ENCODE data around the gene GRSF1. TPM values are rescaled to one million over a fixed set of nuclear protein-coding genes. Genes with fewer than 3 reads are reported as not detected.

Gene GRSF1
- total RNA-seq, 2 experiments from 2014 or later, result 32.8 to 67.0 TPM

DNA sequence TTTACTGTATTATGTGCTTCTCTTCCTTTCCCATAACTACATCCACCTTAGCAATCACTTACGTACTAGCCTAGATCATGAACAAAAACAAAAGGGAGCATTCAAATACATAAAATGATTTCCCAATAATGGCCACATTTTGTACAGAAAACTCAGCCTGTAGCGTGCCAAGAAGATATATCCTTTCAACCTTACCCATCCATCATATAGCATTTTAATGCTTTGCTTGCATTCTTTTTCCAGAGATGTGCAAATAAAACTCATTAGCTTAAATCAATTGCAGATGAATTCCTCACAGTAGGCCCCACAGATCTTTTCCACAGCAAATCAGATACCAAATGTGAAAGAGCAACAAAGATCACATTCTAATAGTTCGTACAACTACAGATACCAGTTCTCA is 20.8 kb downstream of the GRSF1 start:
- no peak overlapping the region for H2AFZ ChIP-seq (ENCODE audit: low read length)
- no peaks in the 10 kb centered on the region for H3K9me3 ChIP-seq (ENCODE audit: low read length)
- BruUV-seq (replicated peaks), result no TSS peak
- peaks cover 63% of the 10 kb centered on the region for H3K36me3 ChIP-seq (ENCODE audit: insufficient read depth, low read length)
- no peak overlapping the region for H3K27ac ChIP-seq (ENCODE audit: low read depth, low read length, poor library complexity, severe bottlenecking)
- ChIA-PET POLR2A (interaction anchor here (0.6 to 1.5 kb wide), 6 partner anchors 11 to 207 kb away, joined by 3 to 8 read pairs (median 3); no protein-coding TSS in a partner anchor), CTCF (ENCODE audit: unreplicated experiment) (interaction anchor here (0.6 kb wide), 1 partner anchor 11 kb away, joined by 3 read pairs; no protein-coding TSS in a partner anchor)
- no peaks in the 10 kb centered on the region for H4K20me1 ChIP-seq (ENCODE audit: insufficient read depth, low read length)
- H3K4me1 ChIP-seq (ENCODE audit: insufficient read depth, low read length, poor library complexity, severe bottlenecking), result peaks cover 4% of the 10 kb centered on the region
- H3K9me2 ChIP-seq (ENCODE audit: insufficient read depth, low read length), result no peaks in the 10 kb centered on the region
- H3K4me3 ChIP-seq (ENCODE audit: low read depth, low read length, poor library complexity, severe bottlenecking), result no peak overlapping the region
- no peak for TF ChIP-seq EZH2phosphoT487 (IDR thresholded peaks at IDR 0.05; ENCODE audit: borderline replicate concordance, low read depth, low read length)
- TF ChIP-seq, protein P1, sequence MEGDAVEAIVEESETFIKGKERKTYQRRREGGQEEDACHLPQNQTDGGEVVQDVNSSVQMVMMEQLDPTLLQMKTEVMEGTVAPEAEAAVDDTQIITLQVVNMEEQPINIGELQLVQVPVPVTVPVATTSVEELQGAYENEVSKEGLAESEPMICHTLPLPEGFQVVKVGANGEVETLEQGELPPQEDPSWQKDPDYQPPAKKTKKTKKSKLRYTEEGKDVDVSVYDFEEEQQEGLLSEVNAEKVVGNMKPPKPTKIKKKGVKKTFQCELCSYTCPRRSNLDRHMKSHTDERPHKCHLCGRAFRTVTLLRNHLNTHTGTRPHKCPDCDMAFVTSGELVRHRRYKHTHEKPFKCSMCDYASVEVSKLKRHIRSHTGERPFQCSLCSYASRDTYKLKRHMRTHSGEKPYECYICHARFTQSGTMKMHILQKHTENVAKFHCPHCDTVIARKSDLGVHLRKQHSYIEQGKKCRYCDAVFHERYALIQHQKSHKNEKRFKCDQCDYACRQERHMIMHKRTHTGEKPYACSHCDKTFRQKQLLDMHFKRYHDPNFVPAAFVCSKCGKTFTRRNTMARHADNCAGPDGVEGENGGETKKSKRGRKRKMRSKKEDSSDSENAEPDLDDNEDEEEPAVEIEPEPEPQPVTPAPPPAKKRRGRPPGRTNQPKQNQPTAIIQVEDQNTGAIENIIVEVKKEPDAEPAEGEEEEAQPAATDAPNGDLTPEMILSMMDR (conservative IDR thresholded peaks at IDR 0.05; ENCODE audit: low read length), result no peak
- H3K4me2 ChIP-seq (ENCODE audit: low read length), result no peak overlapping the region
- DNase-seq (ENCODE audit: low spot score), result no peak
- intact Hi-C loops (cut with micrococcal nuclease; ENCODE audit: unreplicated experiment), result loop anchor here (2.0 to 5.0 kb wide), 2 partner anchors 14 to 217 kb away; no protein-coding TSS in a partner anchor
- H3K79me2 ChIP-seq (ENCODE audit: insufficient read depth, low read depth, low read length), result no peaks in the 10 kb centered on the region

DNA sequence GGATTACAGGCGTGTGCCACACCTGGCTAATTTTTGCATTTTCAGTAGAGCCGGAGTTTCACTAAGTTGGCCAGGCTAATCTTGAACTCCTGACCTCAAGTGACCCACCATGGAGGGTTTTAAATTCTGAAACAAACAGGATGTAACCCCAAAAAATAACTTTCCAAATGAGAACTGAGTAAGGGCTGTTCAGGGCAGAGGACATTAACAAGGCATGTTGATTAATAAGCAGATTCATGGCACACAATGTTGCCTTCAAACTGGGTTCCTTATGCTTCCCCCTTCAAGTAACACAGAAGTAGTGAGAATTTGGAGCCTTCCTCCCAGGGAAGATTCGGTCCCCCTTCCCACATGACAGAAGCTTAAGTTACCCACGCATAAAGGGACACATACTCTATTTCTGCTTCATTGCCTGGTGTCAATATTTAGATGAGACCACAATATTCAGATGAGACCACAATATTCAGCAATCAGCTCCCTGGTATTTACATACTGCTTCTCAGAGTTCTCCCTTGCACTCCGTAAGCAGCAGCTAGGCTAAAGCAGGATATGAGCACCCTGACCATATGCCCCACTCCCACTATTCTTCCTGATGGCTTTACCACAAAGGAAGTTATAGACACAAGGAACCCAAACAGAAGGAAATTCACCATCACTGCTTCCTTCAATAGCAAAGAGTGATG is 21.4 kb downstream of the GRSF1 start:
- CTCF ChIA-PET (ENCODE audit: unreplicated experiment), result no interaction called here
- H3K36me3 ChIP-seq (ENCODE audit: insufficient read depth, low read length), result peaks cover 57% of the 10 kb centered on the region
- POLR2A ChIA-PET, result interaction anchor here (0.5 to 1.3 kb wide), 5 partner anchors 13 to 208 kb away, joined by 3 to 8 read pairs (median 3); no protein-coding TSS in a partner anchor
- no peaks in the 10 kb centered on the region for H4K20me1 ChIP-seq (ENCODE audit: insufficient read depth, low read length)
- no peaks in the 10 kb centered on the region for H3K9me3 ChIP-seq (ENCODE audit: low read length)
- H2AFZ ChIP-seq (ENCODE audit: low read length), result no peak overlapping the region
- no peaks in the 10 kb centered on the region for H3K79me2 ChIP-seq (ENCODE audit: insufficient read depth, low read depth, low read length)
- H3K9me2 ChIP-seq (ENCODE audit: insufficient read depth, low read length), result no peaks in the 10 kb centered on the region
- H3K27ac ChIP-seq (ENCODE audit: low read depth, low read length, poor library complexity, severe bottlenecking), result no peak overlapping the region
- TF ChIP-seq EZH2phosphoT487 (IDR thresholded peaks at IDR 0.05; ENCODE audit: borderline replicate concordance, low read depth, low read length), result no peak
- TF ChIP-seq, protein P1 (conservative IDR thresholded peaks at IDR 0.05; ENCODE audit: low read length), result no peak
- no TSS peak for BruUV-seq (replicated peaks)
- H3K4me2 ChIP-seq (ENCODE audit: low read length), result no peak overlapping the region
- intact Hi-C loops (cut with micrococcal nuclease; ENCODE audit: unreplicated experiment), result loop anchor here (2.0 to 5.0 kb wide), 2 partner anchors 14 to 216 kb away; no protein-coding TSS in a partner anchor
- DNase-seq (ENCODE audit: low spot score), result no peak
- no peak overlapping the region for H3K4me3 ChIP-seq (ENCODE audit: low read depth, low read length, poor library complexity, severe bottlenecking)
- peaks cover 4% of the 10 kb centered on the region for H3K4me1 ChIP-seq (ENCODE audit: insufficient read depth, low read length, poor library complexity, severe bottlenecking)

DNA sequence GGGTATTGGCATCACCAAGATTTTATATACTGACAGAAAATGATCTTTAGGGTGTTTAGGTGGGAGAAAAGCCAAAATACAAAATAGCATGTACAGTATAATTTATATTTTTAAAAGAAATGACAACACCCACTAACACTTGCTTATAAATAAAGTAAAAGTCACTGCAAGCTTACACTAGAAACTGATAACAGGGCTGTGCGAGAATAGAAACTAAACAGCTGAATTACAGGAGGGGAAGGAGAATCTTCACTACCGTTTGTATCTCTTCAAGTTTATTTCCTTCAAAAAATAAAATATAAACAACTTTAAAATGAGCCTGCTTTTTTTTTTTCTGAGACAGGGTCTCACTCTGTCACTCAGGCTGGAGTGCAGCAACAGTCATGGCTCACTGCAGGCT is 22.8 kb downstream of the GRSF1 start:
- CTCF ChIA-PET (ENCODE audit: unreplicated experiment), result no interaction called here
- Histone ChIP-seq H3K27ac (ENCODE audit: low read depth, low read length, poor library complexity, severe bottlenecking) (no peak overlapping the region), H3K4me2 (ENCODE audit: low read length) (no peak overlapping the region), H3K4me1 (ENCODE audit: insufficient read depth, low read length, poor library complexity, severe bottlenecking) (peaks cover 4% of the 10 kb centered on the region), H4K20me1 (ENCODE audit: insufficient read depth, low read length) (no peaks in the 10 kb centered on the region), H3K9me2 (ENCODE audit: insufficient read depth, low read length) (no peaks in the 10 kb centered on the region), H2AFZ (ENCODE audit: low read length) (no peak overlapping the region), H3K36me3 (ENCODE audit: insufficient read depth, low read length) (peaks cover 45% of the 10 kb centered on the region), H3K4me3 (ENCODE audit: low read depth, low read length, poor library complexity, severe bottlenecking) (no peak overlapping the region), H3K9me3 (ENCODE audit: low read length) (no peaks in the 10 kb centered on the region), H3K79me2 (ENCODE audit: insufficient read depth, low read depth, low read length) (no peaks in the 10 kb centered on the region)
- TF ChIP-seq EZH2phosphoT487 (IDR thresholded peaks at IDR 0.05; ENCODE audit: borderline replicate concordance, low read depth, low read length), result no peak
- TF ChIP-seq, protein P1 (conservative IDR thresholded peaks at IDR 0.05; ENCODE audit: low read length), result no peak
- POLR2A ChIA-PET, result interaction anchor here (0.6 to 1.1 kb wide), 2 partner anchors 12 to 15 kb away, joined by 3 read pairs; no protein-coding TSS in a partner anchor
- intact Hi-C loops (cut with micrococcal nuclease; ENCODE audit: unreplicated experiment), result loop anchor here (5.0 kb wide), 1 partner anchor 215 kb away; no protein-coding TSS in a partner anchor
- no peak for DNase-seq (ENCODE audit: low spot score)
- BruUV-seq (replicated peaks), result no TSS peak
